Omental fat pad (tissue), 4 donors: ENCODE results near the gene FAT2. TPM values are rescaled to one million over a fixed set of nuclear protein-coding genes. Genes with fewer than 3 reads are reported as not detected.

Source experiments
- ATAC-seq: fragments of 150-250 bp; one replicate; pipeline ENCODE4 v1.9.1; 2016; ENCODE audit warnings: mild to moderate bottlenecking, moderate library complexity; ENCODE audit not compliant: low FRiP score
- DNase-seq: peaks from one replicate; pipeline ENCODE4 v3.0.0-alpha.2; 2019; ENCODE audit warnings: low spot score
- total RNA-seq, 4 donors: library from RNA; depleted of rRNA; stranded (reverse); fragments of >200 nt; gene quantifications; one replicate each; pipeline ENCODE4 v1.1.0, GENCODE V29; 2016
- TF ChIP-seq, protein P1 (sequence below), 3 donors: fragments of 450-650 bp; IDR thresholded peaks; one replicate each; pipeline ENCODE4 v1.5.1; 2016 to 2017; ENCODE audit warnings: antibody characterized with exemption in 3 of 3, mild to moderate bottlenecking in 3 of 3, moderate library complexity in 2 of 3

The FAT2 gene
- total RNA-seq, 4 donors from 2014 or later = 0.24 to 0.25 TPM; not detected in 2

DNA sequence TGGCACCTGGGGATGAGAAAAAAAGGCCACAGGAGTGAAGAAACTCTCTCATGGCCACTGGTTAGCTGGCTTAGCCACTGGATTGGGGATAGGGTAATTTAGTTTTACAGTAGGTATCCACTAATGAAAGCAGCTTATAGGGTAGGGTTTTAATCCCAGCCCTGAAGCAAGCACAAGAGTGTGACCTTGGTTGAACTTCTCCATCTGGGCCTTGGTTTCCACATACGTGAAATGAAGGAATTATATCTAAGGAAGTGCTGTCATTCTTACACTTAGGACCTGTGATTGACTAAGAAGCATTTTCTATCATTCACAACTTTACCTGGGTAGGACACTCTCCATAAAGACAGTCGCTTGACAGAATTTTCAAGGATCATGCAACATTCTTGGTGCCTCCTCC, 49.6 kb downstream of the FAT2 start:
- no peak for ATAC-seq
- DNase-seq = no peak

More for the DNA sequence above, 49.6 kb downstream of the FAT2 start:
- TF ChIP-seq, protein P1, sequence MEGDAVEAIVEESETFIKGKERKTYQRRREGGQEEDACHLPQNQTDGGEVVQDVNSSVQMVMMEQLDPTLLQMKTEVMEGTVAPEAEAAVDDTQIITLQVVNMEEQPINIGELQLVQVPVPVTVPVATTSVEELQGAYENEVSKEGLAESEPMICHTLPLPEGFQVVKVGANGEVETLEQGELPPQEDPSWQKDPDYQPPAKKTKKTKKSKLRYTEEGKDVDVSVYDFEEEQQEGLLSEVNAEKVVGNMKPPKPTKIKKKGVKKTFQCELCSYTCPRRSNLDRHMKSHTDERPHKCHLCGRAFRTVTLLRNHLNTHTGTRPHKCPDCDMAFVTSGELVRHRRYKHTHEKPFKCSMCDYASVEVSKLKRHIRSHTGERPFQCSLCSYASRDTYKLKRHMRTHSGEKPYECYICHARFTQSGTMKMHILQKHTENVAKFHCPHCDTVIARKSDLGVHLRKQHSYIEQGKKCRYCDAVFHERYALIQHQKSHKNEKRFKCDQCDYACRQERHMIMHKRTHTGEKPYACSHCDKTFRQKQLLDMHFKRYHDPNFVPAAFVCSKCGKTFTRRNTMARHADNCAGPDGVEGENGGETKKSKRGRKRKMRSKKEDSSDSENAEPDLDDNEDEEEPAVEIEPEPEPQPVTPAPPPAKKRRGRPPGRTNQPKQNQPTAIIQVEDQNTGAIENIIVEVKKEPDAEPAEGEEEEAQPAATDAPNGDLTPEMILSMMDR (IDR thresholded peaks at IDR 0.05) = no peak

Other genes with a start within 250 kb of the FAT2 start
- gene SLC36A2, start 243.8 kb downstream of the FAT2 start, total RNA-seq = under 1 TPM in 1 of 4 donors, not detected in 3; 0.47 TPM
- gene SLC36A1, start 143.7 kb downstream of the FAT2 start, total RNA-seq = 10 to 100 TPM; 10.0 to 20.3 (median 17.1) TPM
- gene SPARC, start 95.6 kb upstream of the FAT2 start, total RNA-seq = 1,000 to 10,000 TPM in 1 of 4 donors, 100 to 1,000 TPM in 3; 579 to 1,303 (median 656) TPM
- 100 to 1,000 TPM in 2 of 4 donors, 10 to 100 TPM in 2; 81.5 to 162 (median 109) TPM for gene ATOX1, start 167.3 kb upstream of the FAT2 start, total RNA-seq
- 100 to 1,000 TPM; 110 to 180 (median 114) TPM for gene G3BP1, start 180.6 kb upstream of the FAT2 start, total RNA-seq